HUES6 (cell line): ENCODE results near the gene NXPH1.

Experiments
- H3K27ac ChIP-seq: 2 replicates; pipeline ENCODE4 v1.7.0; 2013; ENCODE audit warnings: low read depth, mild to moderate bottlenecking, low read length, inconsistent platforms
- H3K27me3 ChIP-seq: 2 replicates; pipeline ENCODE4 v1.6.1; 2013; ENCODE audit warnings: low read length; ENCODE audit not compliant: control insufficient read depth, insufficient read depth
- H3K36me3 ChIP-seq: 2 replicates; pipeline ENCODE4 v1.6.1; 2013; ENCODE audit warnings: low read length; ENCODE audit not compliant: control insufficient read depth, insufficient read depth
- H3K4me1 ChIP-seq: 2 replicates; pipeline ENCODE4 v1.6.1; 2013; ENCODE audit warnings: low read length; ENCODE audit not compliant: control insufficient read depth, insufficient read depth
- H3K4me3 ChIP-seq: 2 replicates; pipeline ENCODE4 v1.5.1; 2013; ENCODE audit warnings: low read depth, low read length
- H3K9ac ChIP-seq: one replicate; pipeline ENCODE4 v1.6.1; 2013; ENCODE audit warnings: mild to moderate bottlenecking, low read length
- H3K9me3 ChIP-seq: 2 replicates; pipeline ENCODE4 v1.6.1; 2013; ENCODE audit warnings: low read depth, low read length; ENCODE audit not compliant: control insufficient read depth, insufficient read depth

Gene NXPH1

GRCh38 chr7:8765374-8765773 is 332.0 kb downstream of the NXPH1 start:
- Histone ChIP-seq H3K4me1 (no peaks in the 10 kb centered on the region; the same call in 1 of the 2 replicates), H3K27ac (no peak overlapping the region), H3K27me3 (no peaks in the 10 kb centered on the region), H3K9ac (no peak overlapping the region), H3K4me3 (no peak overlapping the region), H3K9me3 (no peaks in the 10 kb centered on the region), H3K36me3 (no peaks in the 10 kb centered on the region)

- no peak overlapping the region for H3K9ac ChIP-seq
- H3K27ac ChIP-seq: no peak overlapping the region
- H3K4me3 ChIP-seq: no peak overlapping the region
- no peaks in the 10 kb centered on the region for H3K27me3 ChIP-seq
- H3K36me3 ChIP-seq: no peaks in the 10 kb centered on the region
- H3K4me1 ChIP-seq: no peaks in the 10 kb centered on the region; the same call in 1 of the 2 replicates
- H3K9me3 ChIP-seq: no peaks in the 10 kb centered on the region
These were observed 340.1 kb downstream of the NXPH1 start for GRCh38 chr7:8773518-8773917.

GRCh38 chr7:8778459-8778858 is 345.1 kb downstream of the NXPH1 start:
- Histone ChIP-seq H3K9me3 (no peaks in the 10 kb centered on the region), H3K4me1 (peaks cover 5% of the 10 kb centered on the region; the same call in 1 of the 2 replicates), H3K9ac (no peak overlapping the region), H3K4me3 (no peak overlapping the region), H3K27me3 (no peaks in the 10 kb centered on the region), H3K27ac (no peak overlapping the region), H3K36me3 (no peaks in the 10 kb centered on the region)

- Histone ChIP-seq H3K4me1 (peaks cover 5% of the 10 kb centered on the region; the same call in 1 of the 2 replicates), H3K27ac (no peak overlapping the region), H3K9ac (no peak overlapping the region), H3K27me3 (no peaks in the 10 kb centered on the region), H3K9me3 (no peaks in the 10 kb centered on the region), H3K4me3 (no peak overlapping the region), H3K36me3 (no peaks in the 10 kb centered on the region)
These were observed 347.8 kb downstream of the NXPH1 start for GRCh38 chr7:8781166-8781565.

GRCh38 chr7:8783229-8783628 is 349.8 kb downstream of the NXPH1 start:
- Histone ChIP-seq H3K4me3 (no peak overlapping the region), H3K27ac (no peak overlapping the region), H3K9me3 (no peaks in the 10 kb centered on the region), H3K9ac (no peak overlapping the region), H3K36me3 (no peaks in the 10 kb centered on the region), H3K27me3 (no peaks in the 10 kb centered on the region), H3K4me1 (peaks cover 5% of the 10 kb centered on the region; the same call in 1 of the 2 replicates)

GRCh38 chr7:8785081-8785480 is 351.7 kb downstream of the NXPH1 start:
- Histone ChIP-seq H3K9me3 (no peaks in the 10 kb centered on the region), H3K27ac (no peak overlapping the region), H3K27me3 (no peaks in the 10 kb centered on the region)

GRCh38 chr7:8800986-8801385 is 367.6 kb downstream of the NXPH1 start:
- no peak overlapping the region for H3K27ac ChIP-seq
- H3K9me3 ChIP-seq: no peaks in the 10 kb centered on the region
- no peak overlapping the region for H3K9ac ChIP-seq
- H3K36me3 ChIP-seq: no peaks in the 10 kb centered on the region
- no peak overlapping the region for H3K4me3 ChIP-seq
- H3K27me3 ChIP-seq: no peaks in the 10 kb centered on the region
- H3K4me1 ChIP-seq: no peaks in the 10 kb centered on the region

More at GRCh38 chr7:8785081-8785480, 351.7 kb downstream of the NXPH1 start:
- Histone ChIP-seq H3K4me1 (peaks cover 5% of the 10 kb centered on the region; the same call in 1 of the 2 replicates), H3K36me3 (no peaks in the 10 kb centered on the region), H3K9ac (no peak overlapping the region), H3K4me3 (no peak overlapping the region)
